HG03354 (cell line): ENCODE results near the gene FHOD3.

Experiments used
- ATAC-seq: cut with Tn5 transposase; IDR thresholded peaks from one replicate; pipeline ENCODE4 v1.9.1; 2021; ENCODE audit warnings: mild to moderate bottlenecking; ENCODE audit not compliant: unreplicated experiment, poor library complexity, severe bottlenecking

The FHOD3 gene

GRCh38 chr18:36817039-36817438, 519.5 kb downstream of the FHOD3 start:
- ATAC-seq = no peak

GRCh38 chr18:36818652-36819051, 521.1 kb downstream of the FHOD3 start:
- ATAC-seq = no peak

- no peak for ATAC-seq
These were observed 522.1 kb downstream of the FHOD3 start for GRCh38 chr18:36819621-36820020.

- no peak for ATAC-seq
These were observed 524.2 kb downstream of the FHOD3 start for GRCh38 chr18:36821681-36822080.

GRCh38 chr18:36825526-36825925, 528.0 kb downstream of the FHOD3 start:
- no peak for ATAC-seq

- no peak for ATAC-seq
These were observed 529.0 kb downstream of the FHOD3 start for GRCh38 chr18:36826556-36826955.

- peak; percentile 2 for ATAC-seq
These were observed 530.7 kb downstream of the FHOD3 start for GRCh38 chr18:36828157-36828629.

GRCh38 chr18:36828630-36829361, 531.3 kb downstream of the FHOD3 start, which contains the start of the genes KIAA1328 and TPGS2:
Gene KIAA1328, plus strand, starts transcription at chr18:36829127. Its CDS starts 12 bp downstream, at chr18:36829139.
Gene TPGS2, minus strand, starts transcription at chr18:36829002. Its CDS starts 235 bp downstream, at chr18:36828767.
- ATAC-seq = peak; percentile 92
